Breast epithelium (tissue), 4 donors: ENCODE results near the gene TMSB4Y. TPM values are rescaled to one million over a fixed set of nuclear protein-coding genes. Genes with fewer than 3 reads are reported as not detected.
A peak's percentile ranks its signal among the peaks of the same experiment; 100 is the strongest.

Source experiments
- DNase-seq, 2 donors: peaks; one replicate each; pipeline ENCODE4 v3.0.0-alpha.2; 2019; ENCODE audit warnings: low spot score in 2 of 2
- H3K27ac ChIP-seq, 2 donors: fragments of 200-600 bp; sonication (generic) in 1 of 2; one replicate each; pipeline ENCODE4 v1.5.1; 2016 to 2019; ENCODE audit warnings: mild to moderate bottlenecking in 1 of 2
- H3K27me3 ChIP-seq, 2 donors: fragments of 200-600 bp; sonication (generic) in 1 of 2; one replicate each; pipeline versions ENCODE4 v1.5.1 to v1.6.0; 2017 to 2019; ENCODE audit warnings: control low read depth in 1 of 2, mild to moderate bottlenecking in 1 of 2
- H3K36me3 ChIP-seq: fragments of 200-600 bp; one replicate; pipeline ENCODE4 v1.5.1; 2019
- H3K4me1 ChIP-seq, 2 donors: fragments of 200-600 bp; sonication (generic); one replicate each; pipeline ENCODE4 v1.5.1; 2016 to 2019; ENCODE audit warnings: control low read depth in 1 of 2
- H3K4me3 ChIP-seq, 3 donors: fragments of 200-600 bp; sonication (generic); 1 replicate in 2 of 3; 2 replicates in 1 of 3; pipeline ENCODE4 v1.5.1; 2016 to 2019; ENCODE audit warnings: mild to moderate bottlenecking in 3 of 3, moderate library complexity in 2 of 3
- H3K9me3 ChIP-seq, 2 donors: fragments of 200-600 bp; sonication (generic) in 1 of 2; one replicate each; pipeline ENCODE4 v1.5.1; 2016 to 2019; ENCODE audit warnings: control low read depth in 1 of 2
- CTCF ChIP-seq, 3 donors: fragments of 450-650 bp; IDR thresholded peaks; one replicate each; pipeline ENCODE4 v1.5.1; 2016 to 2017; ENCODE audit warnings: antibody characterized with exemption in 3 of 3, mild to moderate bottlenecking in 3 of 3, moderate library complexity in 3 of 3
- POLR2A ChIP-seq: fragments of 450-650 bp; IDR thresholded peaks from one replicate; pipeline ENCODE4 v1.6.1; 2016; ENCODE audit warnings: antibody characterized with exemption, mild to moderate bottlenecking, moderate library complexity
- POLR2AphosphoS5 ChIP-seq, 3 donors: sonication (generic); formaldehyde crosslinking; IDR thresholded peaks; one replicate each; pipeline ENCODE4 v1.6.1; 2017; ENCODE audit warnings: antibody characterized with exemption in 3 of 3
- intact Hi-C: fragments of 100-400 bp; cut with DNase I; formaldehyde crosslinking; loops from one replicate; pipeline ENCODE4 v1.15.1; 2023; ENCODE audit warnings: low total_unique reads
- total RNA-seq, 3 donors: library from RNA; depleted of rRNA; stranded (reverse); fragments of >200 nt; gene quantifications; one replicate each; pipeline ENCODE4 v1.1.0, GENCODE V29; 2016

TMSB4Y gene
- total RNA-seq, 3 donors from 2014 or later, result 2.6 TPM; not detected in 2

GRCh38 chrY:13705197-13705596, 1.5 kb downstream of the TMSB4Y start:
- TF ChIP-seq POLR2AphosphoS5 (IDR thresholded peaks at IDR 0.05), result no peak
- DNase-seq, result no peak
- no peaks in the 10 kb centered on the region for H3K4me1 ChIP-seq
- H3K9me3 ChIP-seq, result no peaks in the 10 kb centered on the region
- H3K4me3 ChIP-seq, result peak overlapping the region in 1 of 3 donors; percentile 48
- H3K36me3 ChIP-seq, result no peaks in the 10 kb centered on the region
- no peaks in the 10 kb centered on the region for H3K27me3 ChIP-seq
- no peak overlapping the region for H3K27ac ChIP-seq
- intact Hi-C loops, result no loop called here

- no peak overlapping the region for H3K27ac ChIP-seq
- no peak overlapping the region for H3K4me3 ChIP-seq
- TF ChIP-seq CTCF (IDR thresholded peaks at IDR 0.05) (no peak), POLR2A (no peak), POLR2AphosphoS5 (IDR thresholded peaks at IDR 0.05) (no peak)
- no peak for DNase-seq
- no peaks in the 10 kb centered on the region for H3K27me3 ChIP-seq
- H3K9me3 ChIP-seq, result no peaks in the 10 kb centered on the region
- H3K4me1 ChIP-seq, result no peaks in the 10 kb centered on the region
- no peaks in the 10 kb centered on the region for H3K36me3 ChIP-seq
- intact Hi-C loops, result no loop called here
These were observed 4.3 kb downstream of the TMSB4Y start for GRCh38 chrY:13708038-13708437.

GRCh38 chrY:13718996-13719395, 15.3 kb downstream of the TMSB4Y start:
- DNase-seq, result no peak

GRCh38 chrY:13729517-13729916, 25.8 kb downstream of the TMSB4Y start:
- intact Hi-C loops, result no loop called here
- no peak for DNase-seq
- Histone ChIP-seq H3K9me3 (no peaks in the 10 kb centered on the region), H3K4me1 (no peaks in the 10 kb centered on the region), H3K4me3 (no peak overlapping the region), H3K27me3 (no peaks in the 10 kb centered on the region), H3K36me3 (no peaks in the 10 kb centered on the region), H3K27ac (no peak overlapping the region)
- TF ChIP-seq CTCF (IDR thresholded peaks at IDR 0.05), result no peak
- TF ChIP-seq POLR2A, result no peak
- no peak for TF ChIP-seq POLR2AphosphoS5 (IDR thresholded peaks at IDR 0.05)

More at GRCh38 chrY:13718996-13719395, 15.3 kb downstream of the TMSB4Y start:
- H3K27ac ChIP-seq, result no peak overlapping the region
- intact Hi-C loops, result no loop called here
- H3K4me1 ChIP-seq, result no peaks in the 10 kb centered on the region
- H3K27me3 ChIP-seq, result no peaks in the 10 kb centered on the region
- no peak overlapping the region for H3K4me3 ChIP-seq
- H3K9me3 ChIP-seq, result no peaks in the 10 kb centered on the region
- no peaks in the 10 kb centered on the region for H3K36me3 ChIP-seq
- no peak for TF ChIP-seq CTCF (IDR thresholded peaks at IDR 0.05)
- TF ChIP-seq POLR2AphosphoS5 (IDR thresholded peaks at IDR 0.05), result no peak
- TF ChIP-seq POLR2A, result no peak

GRCh38 chrY:13738618-13739017, 34.9 kb downstream of the TMSB4Y start:
- Histone ChIP-seq H3K9me3 (no peaks in the 10 kb centered on the region), H3K36me3 (no peaks in the 10 kb centered on the region), H3K4me1 (no peaks in the 10 kb centered on the region), H3K4me3 (no peak overlapping the region), H3K27me3 (no peaks in the 10 kb centered on the region), H3K27ac (no peak overlapping the region)
- DNase-seq, result no peak
- TF ChIP-seq POLR2A, result no peak
- TF ChIP-seq CTCF (IDR thresholded peaks at IDR 0.05), result no peak
- intact Hi-C loops, result no loop called here
